CD4-positive, alpha-beta T cell treated with Interleukin-4 for 1 hour (primary cell): Measurements from ENCODE around the gene ARHGAP15.

Experiments used
- DNase-seq, 2 donors: peaks; one replicate each; pipeline ENCODE4 v3.0.0-alpha.2; 2020 to 2022

Gene ARHGAP15

DNA sequence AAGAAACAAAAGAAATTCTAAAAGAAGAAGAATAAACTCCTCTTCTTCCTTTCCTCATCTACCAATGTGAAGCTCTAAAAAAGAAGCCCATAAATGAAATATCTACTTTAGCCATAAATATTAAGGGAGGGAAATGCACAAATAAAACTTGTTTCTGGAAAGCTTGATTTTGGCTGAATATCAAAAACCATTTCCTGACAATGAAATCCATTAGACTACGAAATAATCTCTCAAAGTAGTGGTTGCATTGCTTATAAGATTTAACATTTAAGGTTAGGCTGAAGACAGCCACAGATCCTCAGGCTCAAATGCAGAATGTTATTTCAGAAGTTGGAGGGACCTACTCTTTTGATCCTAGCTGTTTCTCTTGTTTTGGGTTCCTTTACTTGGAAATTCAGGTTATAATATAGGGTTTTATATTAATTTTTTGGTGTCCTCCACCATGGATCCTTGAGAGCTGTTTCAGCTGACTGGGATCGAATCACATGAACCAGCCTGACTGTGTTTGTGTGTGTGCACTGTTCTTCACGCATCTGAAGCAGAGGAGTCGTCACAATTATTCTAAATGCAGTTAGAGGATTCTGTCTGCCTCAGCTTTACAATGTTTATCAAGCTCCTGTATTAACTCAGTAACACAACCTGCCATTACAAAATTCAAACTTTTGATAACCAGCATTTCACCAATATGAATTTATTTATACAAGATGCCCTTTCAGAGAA, 474.8 kb downstream of the ARHGAP15 start:
- DNase-seq: no peak

DNA sequence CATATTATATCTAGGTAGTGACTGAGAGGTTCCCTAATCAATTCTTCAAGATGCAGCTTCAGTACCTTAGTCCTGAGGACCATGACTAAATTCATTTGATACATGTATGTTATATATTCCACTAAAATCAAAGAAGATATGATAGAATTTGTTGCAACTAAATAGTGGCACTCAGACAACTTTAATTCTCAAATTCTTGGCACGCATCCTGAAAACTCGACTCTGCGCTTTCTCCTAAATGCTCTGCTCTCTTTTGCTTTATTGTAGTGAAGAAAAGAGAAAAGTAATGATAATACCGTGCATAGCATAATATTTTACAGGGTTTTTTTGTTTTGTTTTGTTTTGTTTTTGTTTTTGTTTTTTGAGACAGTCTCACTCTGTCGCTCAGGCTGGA, 475.3 kb downstream of the ARHGAP15 start:
- no peak for DNase-seq

DNA sequence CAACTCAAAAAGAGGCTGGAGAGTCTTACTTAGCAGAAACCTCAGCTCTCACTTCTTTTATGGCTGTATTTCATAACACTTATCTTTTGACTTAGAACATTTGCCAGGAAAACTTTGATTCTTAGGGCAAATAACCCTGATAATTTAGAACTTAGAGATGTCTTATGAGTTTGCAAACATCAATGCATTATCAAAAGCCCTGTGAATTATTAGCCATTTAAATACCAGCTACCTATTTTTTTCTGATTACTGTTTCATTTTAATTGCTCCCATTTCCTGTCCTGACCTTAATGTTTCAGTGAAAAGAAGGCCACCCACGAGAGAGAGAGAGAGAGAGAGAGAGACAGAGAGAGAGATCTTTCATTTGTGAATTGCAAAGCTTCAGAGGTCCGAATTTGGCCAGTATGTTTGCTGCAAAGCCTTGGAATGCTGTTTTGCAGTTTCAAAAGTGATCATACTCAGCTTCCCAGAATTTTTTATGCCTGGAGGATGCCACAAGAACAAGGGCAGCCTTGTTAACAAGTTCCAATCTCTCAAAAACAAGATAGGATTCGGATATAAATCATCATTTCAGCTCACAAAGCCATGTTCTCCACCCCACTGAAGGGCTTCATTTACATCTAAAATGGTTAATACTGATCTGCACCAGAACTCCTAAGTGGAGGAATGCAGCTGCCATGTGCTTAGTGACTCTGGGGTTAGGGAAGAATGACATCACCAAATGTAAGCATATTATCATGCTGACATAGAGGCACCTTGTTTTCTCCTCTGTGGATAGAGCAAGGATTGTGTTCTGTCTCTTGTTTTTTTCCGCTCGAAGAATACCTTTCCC, 478.2 kb downstream of the ARHGAP15 start:
- DNase-seq: no peak

DNA sequence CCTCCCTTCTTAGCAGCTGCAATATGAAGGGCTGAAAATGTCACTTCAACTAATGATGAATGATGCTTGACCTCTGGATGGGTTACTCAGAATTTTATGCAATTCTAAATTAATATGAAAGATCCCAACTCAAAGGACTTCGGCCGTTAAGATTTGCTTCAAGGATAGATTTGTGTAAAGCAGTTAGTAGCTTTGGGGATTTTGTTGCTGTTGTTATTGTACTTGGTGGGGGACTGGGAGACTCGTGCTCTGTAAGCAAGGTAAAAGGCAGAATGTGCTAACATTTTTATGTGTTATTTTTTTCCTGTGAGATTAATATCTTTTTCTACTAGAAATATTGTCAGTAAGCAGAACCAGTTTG, 478.8 kb downstream of the ARHGAP15 start:
- no peak for DNase-seq

DNA sequence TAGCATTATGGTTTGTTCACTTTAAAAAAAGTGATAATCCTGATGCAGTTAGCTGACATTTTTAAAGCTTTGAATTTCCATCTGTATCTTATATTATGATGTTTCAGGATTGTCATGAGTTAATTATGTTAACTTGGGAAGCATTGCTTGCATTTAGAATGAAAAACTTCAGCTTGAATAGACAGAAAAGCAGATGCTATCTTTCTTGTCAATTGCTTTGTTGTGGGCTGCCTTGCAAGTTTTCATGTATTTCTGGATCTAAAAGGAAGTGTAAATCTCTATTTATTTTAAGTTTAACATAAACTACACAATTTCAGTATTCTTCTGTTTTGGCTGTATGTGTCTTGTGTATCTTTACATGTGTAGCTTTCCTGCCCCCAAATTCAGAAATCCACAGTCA, 479.5 kb downstream of the ARHGAP15 start:
- no peak for DNase-seq

DNA sequence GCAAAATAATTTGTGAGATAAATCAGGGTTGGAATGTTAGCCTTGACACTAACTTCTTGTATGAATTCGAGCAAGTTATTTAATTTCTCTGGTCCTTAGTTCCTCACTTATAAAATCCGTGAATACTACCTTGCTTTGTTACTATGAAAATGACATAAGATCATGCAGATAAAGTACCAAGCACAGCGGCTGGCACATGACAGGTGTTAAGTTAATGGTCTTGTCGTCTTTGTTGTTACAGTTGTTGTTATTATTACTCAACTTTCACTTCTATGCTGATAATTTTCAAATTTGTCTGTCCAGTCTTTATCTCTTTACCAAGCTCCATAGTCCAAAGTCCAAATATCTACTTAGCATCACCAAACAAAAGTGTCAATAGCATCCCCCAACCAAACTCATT, 482.1 kb downstream of the ARHGAP15 start:
- DNase-seq: no peak

DNA sequence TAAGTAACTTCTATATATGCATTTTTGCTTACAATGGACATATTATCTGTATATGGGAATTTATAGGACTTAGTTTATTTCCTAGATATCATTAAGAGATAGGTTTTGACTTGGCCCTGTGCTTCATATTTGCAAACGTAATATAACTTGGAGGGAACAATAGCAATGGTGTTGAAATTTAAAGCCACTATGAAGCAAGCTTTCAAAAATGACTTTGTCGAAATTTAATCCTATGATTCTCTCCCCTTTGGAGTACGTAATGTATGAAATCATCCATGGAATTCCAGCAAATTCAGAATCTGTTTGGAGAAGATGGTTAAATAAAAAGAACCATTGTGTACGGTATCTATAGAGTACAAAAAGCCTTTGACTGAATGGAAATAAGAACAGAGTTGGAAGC, 486.3 kb downstream of the ARHGAP15 start:
- DNase-seq: no peak

DNA sequence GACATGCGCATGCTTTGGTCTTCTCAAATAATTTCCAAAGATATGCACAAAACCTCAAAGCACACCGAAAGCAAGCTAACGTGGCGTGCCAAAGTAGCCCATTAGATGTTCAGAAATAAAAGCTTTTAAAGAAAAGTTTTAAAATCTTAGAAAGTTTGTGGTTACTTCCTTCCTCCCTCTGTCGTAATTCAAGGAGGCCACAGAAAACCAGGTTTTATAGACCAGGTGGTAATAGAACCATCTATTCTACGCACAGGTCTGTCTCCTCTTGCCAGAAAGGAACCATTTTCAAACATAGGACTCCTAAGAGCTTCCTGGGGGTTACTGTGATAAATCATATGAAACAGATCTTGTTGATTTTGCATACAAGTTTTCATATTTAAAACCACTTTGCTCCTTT, 487.2 kb downstream of the ARHGAP15 start:
- no peak for DNase-seq

DNA sequence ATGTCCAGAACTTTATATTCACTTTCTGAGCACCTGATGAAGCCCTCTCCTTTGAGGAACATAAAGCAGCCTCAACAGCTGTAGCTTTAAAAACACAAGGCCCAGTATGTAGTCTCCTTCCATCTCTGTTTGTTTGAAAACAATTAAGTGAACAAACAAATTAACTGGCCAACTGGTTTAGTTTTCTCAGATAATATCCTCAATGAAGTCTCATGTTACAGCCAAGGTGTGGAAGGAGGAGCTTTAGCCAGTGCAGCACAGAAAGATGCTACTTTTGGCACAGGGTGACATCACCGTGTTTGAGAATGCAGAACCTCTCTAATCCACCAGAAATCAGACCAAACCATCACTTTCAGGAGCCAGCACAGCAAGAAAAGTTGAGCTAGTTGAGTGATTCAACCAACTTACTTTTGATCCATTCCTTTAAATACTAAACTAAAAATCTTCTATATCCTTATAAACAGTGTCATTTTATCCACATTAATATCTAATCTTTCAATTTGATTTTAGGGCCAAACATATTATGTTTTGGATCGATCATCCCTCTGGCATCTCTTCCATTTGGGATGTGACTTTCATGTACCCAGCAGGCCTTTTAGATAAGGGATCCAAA, 488.7 kb downstream of the ARHGAP15 start:
- DNase-seq: no peak

DNA sequence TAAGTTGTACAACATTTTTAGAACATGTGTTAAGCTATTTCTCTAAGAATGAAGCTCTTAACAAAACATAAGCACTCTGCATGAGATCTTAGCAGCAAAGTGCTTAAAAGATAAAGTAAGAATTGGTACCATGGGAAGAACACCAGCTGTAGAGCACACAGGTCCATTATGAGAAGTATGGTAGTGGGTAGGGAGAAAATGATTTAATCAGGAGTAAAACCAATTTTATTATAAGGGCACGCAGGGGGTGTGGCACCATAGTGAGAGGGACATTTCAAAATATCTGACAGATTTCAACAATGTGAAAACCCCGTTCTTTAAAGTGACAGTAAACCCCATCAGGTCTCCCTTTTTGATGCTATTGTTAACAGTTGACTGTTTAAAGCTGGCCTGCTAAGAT, 492.9 kb downstream of the ARHGAP15 start:
- no peak for DNase-seq

DNA sequence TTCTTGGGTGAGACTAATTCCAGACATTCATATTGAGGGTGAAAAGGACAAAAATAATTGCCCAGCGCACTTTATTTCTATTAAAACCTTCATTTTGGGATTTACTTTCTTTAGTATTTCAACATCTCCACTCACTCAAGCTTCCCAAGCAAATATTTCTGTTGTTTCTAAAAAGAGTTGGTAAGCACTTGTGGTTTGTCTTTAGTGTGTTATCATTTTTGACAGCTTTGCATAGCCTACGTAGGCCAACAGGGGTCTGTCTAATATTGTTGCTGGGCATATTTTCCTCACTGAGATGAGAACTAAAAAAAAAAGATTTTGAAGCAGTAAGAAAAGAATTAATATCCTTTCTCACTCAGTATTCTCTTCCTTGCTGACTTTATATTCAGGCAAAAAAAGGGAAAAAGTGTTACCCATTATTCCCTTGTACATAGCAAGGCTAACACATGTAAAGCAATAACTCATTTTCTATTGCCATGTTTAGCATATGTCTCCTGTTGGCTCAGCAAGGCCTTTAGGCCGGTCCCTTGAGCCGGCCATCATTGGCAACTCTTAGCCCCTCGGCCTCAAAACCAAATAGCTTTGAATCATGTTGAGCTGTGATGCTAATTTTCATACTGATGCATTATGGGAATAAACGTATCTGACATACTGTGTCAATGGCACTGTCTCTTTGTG, 494.2 kb downstream of the ARHGAP15 start:
- DNase-seq: no peak

DNA sequence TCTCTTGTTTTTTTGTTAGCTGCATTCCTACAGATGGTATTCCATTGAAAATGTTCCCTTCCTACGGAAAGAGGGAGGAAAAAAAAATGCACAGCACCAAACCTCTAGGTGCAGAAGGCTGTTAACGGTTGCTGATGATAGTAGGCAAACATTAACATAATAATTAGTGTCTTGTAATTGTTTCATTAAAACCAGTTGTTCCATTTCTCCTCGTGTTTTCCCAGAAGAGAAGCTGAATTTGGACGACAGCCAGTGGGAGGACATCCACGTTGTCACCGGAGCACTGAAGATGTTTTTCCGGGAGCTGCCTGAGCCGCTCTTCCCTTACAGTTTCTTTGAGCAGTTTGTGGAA, 494.7 kb downstream of the ARHGAP15 start:
- DNase-seq: no peak

DNA sequence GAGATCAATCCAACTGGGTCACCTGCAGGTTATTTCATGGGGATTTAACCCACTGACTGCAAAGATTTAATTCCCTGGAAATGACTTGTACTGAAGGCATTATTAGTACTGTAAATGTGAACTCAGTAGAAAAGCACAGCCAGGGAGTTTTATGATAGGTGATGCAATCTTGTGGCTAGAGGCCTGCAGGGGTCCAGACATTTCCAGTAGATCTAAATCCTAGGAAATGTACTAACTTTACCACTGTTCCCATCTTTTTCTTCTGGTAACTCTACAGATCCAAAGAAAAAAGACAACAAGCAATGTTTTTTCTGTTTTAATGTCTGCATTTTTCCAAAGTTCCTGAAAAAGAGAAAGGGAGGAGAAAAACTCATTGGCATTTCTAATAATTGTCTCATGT, 500.1 kb downstream of the ARHGAP15 start:
- no peak for DNase-seq

DNA sequence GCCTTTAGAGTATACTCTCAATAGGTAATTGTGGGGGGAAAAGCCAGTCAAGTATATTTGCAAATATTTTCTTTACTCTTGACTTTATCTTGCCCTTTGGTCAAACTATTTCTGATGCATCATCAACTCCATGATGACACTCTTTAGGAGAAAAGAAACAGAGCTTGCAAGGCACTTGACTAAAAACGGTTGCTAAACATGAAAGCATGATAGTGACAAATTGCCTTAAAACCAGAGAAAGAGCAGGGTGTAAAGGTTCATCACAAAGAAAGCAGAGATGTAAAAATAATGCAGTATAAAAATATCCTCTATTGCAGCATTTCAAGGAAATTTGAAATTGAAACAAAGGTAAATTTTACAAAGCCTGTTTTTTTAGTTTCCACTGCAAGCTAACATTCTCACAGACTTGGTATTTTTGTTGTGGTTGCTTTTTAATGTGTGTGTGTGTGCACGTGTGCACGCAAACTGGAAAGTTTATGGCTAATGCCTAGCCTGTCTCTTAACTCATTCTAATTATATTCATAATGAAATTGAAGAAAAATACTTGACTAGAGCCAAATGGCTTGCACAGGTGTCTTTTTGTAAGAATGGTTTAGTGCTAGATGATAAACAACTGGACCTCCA, 503.6 kb downstream of the ARHGAP15 start:
- DNase-seq: no peak

DNA sequence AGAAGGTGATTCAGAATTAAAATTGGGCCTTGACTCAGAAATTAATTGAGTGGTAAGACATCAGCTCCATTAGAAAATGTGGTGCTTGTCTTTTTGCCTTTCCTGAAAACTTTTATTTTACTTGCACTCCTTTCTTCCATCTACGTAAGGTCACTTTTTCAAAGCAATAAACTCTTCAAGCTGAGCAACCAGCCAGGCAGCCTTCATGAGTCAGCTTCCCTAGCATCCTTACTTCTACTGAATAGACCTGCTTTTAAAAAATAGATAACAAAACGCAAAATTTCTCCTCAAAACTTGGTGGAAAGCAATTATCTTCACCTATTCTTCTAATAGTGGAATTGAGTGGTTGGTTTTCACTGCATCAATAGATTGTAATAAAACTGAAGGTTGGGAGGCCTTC, 504.2 kb downstream of the ARHGAP15 start:
- DNase-seq: no peak

DNA sequence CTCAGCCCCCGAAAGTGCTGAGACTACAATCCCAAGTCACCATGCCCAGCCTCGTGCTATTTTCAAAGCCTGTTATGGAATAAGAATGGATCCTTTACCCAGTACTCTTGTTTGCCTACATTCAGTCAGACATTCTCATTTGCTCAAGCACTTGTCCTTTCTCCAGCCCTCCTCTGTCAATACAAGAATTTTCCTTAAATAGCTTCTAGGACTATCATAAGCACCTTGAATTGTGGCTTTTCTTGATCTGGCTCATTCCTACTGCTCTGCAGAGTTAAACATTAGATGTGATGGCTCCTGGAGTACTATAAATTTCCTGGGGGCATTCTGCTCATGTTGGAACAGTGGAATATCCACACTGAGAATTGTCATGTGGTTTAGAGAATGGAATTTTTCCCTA, 506.1 kb downstream of the ARHGAP15 start:
- no peak for DNase-seq

DNA sequence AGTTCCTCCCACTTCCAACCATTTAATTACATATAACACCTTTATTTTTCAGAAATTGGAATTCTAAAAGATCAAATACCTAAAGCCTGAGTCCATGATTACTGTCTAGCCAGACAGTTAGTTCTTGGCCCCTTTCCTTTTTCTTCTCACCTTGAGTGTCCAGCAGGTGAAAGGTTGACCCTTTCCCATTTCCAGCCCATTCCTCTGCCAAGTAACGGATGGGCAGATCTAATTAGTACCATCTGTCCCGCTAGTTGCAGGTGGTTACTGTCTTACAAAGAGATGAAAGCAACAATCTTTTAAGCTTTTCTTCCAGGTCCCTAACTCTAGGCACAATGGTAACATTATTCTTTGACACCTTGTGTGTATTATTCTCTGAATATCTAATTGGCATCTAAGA, 506.7 kb downstream of the ARHGAP15 start:
- no peak for DNase-seq

DNA sequence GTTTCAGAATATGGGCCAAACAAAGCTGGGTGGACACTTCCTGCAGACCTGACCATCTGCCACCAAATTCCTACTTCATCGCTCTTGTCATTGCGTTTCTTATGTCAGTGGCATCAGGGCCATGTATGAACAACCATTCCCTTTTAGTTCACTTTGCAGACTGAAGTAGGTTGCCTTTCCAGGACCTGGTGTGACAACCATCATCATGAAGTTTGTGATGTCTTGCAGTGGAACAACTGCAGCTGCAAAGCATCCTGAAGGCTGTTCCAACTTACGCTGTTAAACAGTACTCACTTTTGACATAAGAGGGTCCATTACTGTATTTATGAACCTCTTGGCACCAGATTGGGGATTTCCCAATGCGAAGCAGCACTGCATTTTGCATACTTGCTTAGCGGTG, 511.6 kb downstream of the ARHGAP15 start:
- DNase-seq: no peak

DNA sequence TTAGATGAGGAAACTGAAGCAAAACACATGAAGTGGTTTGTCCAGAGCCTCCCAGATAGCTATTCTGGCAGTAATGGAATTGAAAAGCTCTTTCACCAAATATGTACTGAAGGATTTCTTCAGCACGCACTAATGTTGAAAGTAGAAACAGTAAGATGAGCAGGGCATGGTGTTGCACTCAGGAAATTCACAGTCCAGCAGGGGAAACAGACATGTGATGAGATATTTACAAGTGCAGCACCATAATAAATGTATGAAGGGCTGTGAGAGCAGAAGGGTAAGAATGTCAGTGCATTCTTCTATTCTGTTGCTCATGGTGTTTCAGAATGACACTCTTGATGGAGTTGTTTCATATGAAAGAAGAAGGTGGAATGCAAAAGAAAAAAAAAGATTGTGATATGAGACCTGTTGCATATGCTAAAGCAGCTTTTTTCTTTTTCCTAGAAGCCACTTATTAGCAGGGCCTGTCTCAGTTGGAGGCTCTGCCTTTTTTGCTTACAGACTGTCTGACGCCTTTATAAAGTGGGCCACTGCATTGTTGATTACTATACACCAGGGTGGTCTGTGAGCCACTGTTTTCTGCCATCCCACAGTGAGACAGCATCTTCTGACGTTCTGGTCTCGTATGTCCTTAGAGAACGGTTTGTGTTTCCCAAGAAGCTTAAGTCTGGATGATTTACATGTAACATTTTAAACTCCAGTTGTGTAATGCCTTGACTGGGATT, 516.9 kb downstream of the ARHGAP15 start:
- DNase-seq: no peak

DNA sequence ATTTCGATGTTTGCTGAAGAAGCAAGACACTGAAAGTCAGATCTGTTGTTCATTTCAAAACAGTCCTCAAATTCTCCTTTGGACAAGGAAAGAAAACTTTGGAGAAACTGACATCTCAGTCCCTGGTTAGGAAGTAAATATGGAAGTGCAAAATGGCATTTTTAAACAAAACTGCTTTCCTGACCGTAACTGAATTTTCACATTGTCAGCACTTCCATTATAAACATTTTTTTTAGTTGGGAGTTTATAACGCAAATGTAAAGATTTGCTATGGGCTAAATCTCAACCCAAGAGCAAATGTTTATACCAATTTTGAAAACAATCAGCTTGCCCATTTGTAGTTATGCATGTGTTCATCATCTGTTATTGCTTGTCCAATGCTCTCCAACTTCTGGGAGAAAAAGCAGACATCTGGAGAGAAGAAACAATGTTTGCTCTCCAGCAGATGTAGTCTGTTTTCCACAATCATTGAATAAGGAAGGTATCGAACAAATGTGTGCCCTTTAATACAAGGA, 520.1 kb downstream of the ARHGAP15 start:
- DNase-seq: no peak

DNA sequence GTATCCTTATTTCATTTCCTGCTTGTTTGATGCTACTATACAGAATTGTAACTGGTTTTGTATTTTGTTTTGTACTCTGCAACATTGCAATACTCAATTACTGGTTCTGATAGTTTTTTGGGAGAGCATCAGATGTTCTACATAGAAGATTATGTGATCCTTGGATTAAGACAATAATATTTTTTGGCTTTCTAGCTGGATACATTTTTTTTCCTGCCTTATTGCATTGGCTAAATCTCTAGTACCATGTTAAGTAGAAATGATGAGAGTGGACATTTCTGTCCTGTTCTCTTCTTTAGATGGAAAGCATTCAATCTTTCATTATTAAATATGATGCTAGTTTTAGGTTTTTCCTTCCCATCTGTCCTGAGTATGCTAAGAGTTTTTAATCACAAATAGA, 523.5 kb downstream of the ARHGAP15 start:
- no peak for DNase-seq

DNA sequence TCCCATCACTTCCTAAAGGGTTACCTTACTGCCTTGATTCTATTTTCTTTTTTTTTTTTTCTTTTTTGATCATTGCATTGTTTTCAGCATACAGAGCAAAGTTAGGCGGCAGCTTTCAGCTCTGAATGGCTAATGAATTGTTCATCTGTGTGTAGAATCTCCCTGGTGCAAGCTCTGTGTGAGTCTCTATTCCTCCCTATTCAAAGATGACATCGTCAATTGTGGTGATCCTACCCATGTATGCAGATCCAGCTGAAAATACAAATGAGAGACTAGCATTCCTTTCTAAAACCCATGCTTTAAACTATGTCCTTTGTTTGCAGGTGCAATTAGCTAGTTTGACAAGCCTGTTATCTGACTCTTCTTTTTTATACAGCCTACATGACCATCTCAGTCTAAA, 539.0 kb downstream of the ARHGAP15 start:
- DNase-seq: no peak
